ENCODE data around the gene DNALI1. TPM values are rescaled to one million over a fixed set of nuclear protein-coding genes. Genes with fewer than 3 reads are reported as not detected.

DNALI1 gene
- total RNA-seq, 4 donors from 2014 or later, result 10.4 to 15.7 (median 13.6) TPM

DNA sequence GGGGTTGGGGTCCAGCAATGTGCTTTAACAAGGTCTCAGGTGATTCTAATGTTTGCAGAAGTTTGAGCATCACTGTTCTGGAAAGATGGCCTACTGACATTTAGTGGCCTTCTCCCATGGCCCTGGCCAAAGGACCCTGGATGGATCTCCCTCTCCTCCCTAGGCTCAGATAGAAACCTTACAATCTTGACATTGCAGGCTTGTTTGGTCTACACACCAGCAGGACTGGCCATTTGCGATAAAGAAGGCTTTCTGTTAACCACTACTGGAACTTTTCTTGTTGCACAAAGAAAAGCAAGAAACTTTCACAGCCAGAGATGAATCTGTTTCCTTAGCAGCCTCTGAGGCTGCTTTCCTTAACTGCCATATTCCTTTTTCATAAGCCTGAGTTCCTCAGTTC is 6.2 kb downstream of the DNALI1 start:
- Histone ChIP-seq H3K36me3 (peaks cover 32 to 86% (median 62%) of the 10 kb centered on the region in 4 donors), H3K4me3 (no peak overlapping the region), H3K4me1 (peaks cover 0 to 3% (median 0%) of the 10 kb centered on the region in 4 donors), H3K27ac (replicated peaks in 1 of 4) (no peak overlapping the region), H3K9me3 (no peaks in the 10 kb centered on the region), H3K27me3 (no peaks in the 10 kb centered on the region)
- intact Hi-C loops (cut with DNase I), result no loop called here
- WGBS, result 94% methylated on average over 1 of the region's 1 CpG
- DNase-seq (ENCODE audit: extremely low spot score), result no peak
- TF ChIP-seq POLR2AphosphoS5 (IDR thresholded peaks at IDR 0.05) (no peak), EP300 (IDR thresholded peaks at IDR 0.05) (no peak), POLR2A (IDR thresholded peaks at IDR 0.05; ENCODE audit: low read depth) (no peak)
- TF ChIP-seq, protein P1, sequence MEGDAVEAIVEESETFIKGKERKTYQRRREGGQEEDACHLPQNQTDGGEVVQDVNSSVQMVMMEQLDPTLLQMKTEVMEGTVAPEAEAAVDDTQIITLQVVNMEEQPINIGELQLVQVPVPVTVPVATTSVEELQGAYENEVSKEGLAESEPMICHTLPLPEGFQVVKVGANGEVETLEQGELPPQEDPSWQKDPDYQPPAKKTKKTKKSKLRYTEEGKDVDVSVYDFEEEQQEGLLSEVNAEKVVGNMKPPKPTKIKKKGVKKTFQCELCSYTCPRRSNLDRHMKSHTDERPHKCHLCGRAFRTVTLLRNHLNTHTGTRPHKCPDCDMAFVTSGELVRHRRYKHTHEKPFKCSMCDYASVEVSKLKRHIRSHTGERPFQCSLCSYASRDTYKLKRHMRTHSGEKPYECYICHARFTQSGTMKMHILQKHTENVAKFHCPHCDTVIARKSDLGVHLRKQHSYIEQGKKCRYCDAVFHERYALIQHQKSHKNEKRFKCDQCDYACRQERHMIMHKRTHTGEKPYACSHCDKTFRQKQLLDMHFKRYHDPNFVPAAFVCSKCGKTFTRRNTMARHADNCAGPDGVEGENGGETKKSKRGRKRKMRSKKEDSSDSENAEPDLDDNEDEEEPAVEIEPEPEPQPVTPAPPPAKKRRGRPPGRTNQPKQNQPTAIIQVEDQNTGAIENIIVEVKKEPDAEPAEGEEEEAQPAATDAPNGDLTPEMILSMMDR (IDR thresholded peaks at IDR 0.05), result no peak

DNA sequence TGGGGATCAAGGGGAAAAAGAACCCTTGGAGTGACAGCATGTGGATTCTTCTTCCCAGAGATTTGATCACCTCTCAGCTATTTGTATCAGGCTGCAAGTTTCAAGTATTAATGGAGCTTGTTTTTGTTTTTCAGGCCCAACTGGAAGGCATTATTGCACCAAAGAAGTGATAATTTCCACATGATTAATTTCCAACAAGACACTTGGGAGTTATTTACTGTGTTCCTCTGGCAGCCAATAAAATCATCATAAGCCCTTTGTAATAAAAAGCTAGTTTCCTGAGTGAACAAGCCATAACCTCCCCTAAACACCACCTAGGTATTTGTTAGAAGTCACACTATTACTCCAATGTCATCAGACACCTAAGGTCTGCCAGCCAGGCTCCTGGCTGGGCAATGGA is 8.2 kb downstream of the DNALI1 start:
- intact Hi-C loops (cut with DNase I), result no loop called here
- Histone ChIP-seq H3K27me3 (no peaks in the 10 kb centered on the region), H3K9me3 (no peaks in the 10 kb centered on the region), H3K27ac (replicated peaks in 1 of 4) (no peak overlapping the region), H3K4me3 (no peak overlapping the region), H3K4me1 (no peaks in the 10 kb centered on the region), H3K36me3 (peaks cover 47 to 91% (median 76%) of the 10 kb centered on the region in 4 donors)
- TF ChIP-seq POLR2A (IDR thresholded peaks at IDR 0.05; ENCODE audit: low read depth) (no peak), POLR2AphosphoS5 (IDR thresholded peaks at IDR 0.05) (no peak), EP300 (IDR thresholded peaks at IDR 0.05) (no peak)
- TF ChIP-seq, protein P1 (IDR thresholded peaks at IDR 0.05), result no peak
- no peak for DNase-seq (ENCODE audit: extremely low spot score)

DNA sequence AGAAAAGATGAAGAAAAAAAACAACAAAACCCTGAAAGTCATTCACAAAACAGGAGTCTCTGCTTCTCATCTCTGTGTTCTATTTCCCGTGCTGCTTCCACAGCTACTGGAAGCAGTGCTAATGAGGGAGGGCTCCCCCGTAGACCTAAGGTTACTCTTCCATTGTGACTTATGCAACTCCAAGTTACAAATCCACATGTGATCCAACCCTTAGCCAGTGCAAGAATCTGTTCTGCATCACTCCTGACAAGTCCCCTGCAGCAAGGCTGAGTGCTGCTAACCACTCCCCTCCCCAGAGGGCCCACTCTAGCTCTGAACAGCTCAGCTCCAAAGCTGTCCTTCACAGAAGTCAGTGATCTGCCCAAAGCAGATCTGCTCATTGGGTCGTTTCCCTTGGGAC is 10.3 kb downstream of the DNALI1 start:
- no peak overlapping the region for H3K27ac ChIP-seq (replicated peaks in 1 of 4)
- no peaks in the 10 kb centered on the region for H3K9me3 ChIP-seq
- peaks cover 69 to 99% (median 92%) of the 10 kb centered on the region in 4 donors for H3K36me3 ChIP-seq
- H3K4me3 ChIP-seq, result no peak overlapping the region
- H3K4me1 ChIP-seq, result no peaks in the 10 kb centered on the region
- H3K27me3 ChIP-seq, result no peaks in the 10 kb centered on the region
- 74% methylated on average over 3 of the region's 3 CpGs for WGBS
- TF ChIP-seq POLR2A (IDR thresholded peaks at IDR 0.05; ENCODE audit: low read depth) (no peak), EP300 (IDR thresholded peaks at IDR 0.05) (no peak), POLR2AphosphoS5 (IDR thresholded peaks at IDR 0.05) (no peak)
- TF ChIP-seq, protein P1 (IDR thresholded peaks at IDR 0.05), result no peak
- intact Hi-C loops (cut with DNase I), result no loop called here
- DNase-seq (ENCODE audit: extremely low spot score), result no peak

DNA sequence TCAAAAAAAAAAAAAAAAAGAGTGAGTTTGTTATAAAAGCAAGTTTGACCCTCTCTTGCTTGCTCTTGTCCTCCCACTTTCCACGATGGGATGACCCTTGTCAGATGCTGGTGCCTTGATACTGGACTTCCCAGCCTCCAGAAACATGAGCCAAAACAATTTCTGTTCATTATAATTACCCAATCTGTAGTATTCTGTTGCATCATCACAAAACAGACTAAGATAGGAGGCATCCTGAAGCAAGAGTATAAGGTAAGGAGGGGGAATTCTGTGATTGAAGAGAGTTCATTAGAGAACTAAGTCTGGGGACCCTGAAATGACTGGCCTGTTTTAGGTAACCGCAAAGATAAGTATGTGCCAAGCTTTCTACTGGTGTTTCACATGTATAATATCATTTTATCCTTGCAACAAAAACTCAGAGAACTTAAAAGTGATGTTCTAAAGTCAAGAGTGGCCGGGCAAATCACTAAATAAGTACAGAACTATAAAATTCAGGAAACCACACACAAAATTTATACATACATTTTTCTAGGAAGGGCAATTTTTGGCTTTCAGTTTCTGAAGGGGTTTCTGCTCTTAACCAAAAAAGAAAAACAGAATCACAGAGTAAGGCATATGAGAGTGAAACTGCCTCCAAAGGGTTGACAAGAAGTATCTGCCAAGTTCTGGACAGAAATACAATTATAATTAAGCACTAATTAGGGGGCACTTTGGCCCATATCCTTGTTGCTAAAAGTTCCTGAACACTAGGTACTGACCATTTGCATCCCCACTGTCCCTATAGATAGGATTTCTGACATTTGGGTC is 14.0 kb downstream of the DNALI1 start:
- WGBS, result 97% methylated on average over 3 of the region's 3 CpGs
- Histone ChIP-seq H3K27me3 (no peaks in the 10 kb centered on the region), H3K27ac (replicated peaks in 1 of 4) (no peak overlapping the region), H3K9me3 (no peaks in the 10 kb centered on the region), H3K36me3 (peaks cover 93 to 100% (median 100%) of the 10 kb centered on the region in 4 donors), H3K4me1 (no peaks in the 10 kb centered on the region), H3K4me3 (no peak overlapping the region)
- TF ChIP-seq, protein P1 (IDR thresholded peaks at IDR 0.05), result no peak
- no peak for TF ChIP-seq POLR2AphosphoS5 (IDR thresholded peaks at IDR 0.05)
- intact Hi-C loops (cut with DNase I), result no loop called here
- DNase-seq (ENCODE audit: extremely low spot score), result no peak

Measured in esophagus muscularis mucosa (tissue), 4 donors.